ENCODE data around the gene NFIA.

Gene NFIA

GRCh38 chr1:61210435-61211154, 128.2 kb downstream of the NFIA start:
- TF ChIP-seq ZNF274 (IDR thresholded peaks at IDR 0.05; ENCODE audit: low read depth, low read length): no peak
- no peak overlapping the region for H3K4me3 ChIP-seq (ENCODE audit: low read length)

DNA sequence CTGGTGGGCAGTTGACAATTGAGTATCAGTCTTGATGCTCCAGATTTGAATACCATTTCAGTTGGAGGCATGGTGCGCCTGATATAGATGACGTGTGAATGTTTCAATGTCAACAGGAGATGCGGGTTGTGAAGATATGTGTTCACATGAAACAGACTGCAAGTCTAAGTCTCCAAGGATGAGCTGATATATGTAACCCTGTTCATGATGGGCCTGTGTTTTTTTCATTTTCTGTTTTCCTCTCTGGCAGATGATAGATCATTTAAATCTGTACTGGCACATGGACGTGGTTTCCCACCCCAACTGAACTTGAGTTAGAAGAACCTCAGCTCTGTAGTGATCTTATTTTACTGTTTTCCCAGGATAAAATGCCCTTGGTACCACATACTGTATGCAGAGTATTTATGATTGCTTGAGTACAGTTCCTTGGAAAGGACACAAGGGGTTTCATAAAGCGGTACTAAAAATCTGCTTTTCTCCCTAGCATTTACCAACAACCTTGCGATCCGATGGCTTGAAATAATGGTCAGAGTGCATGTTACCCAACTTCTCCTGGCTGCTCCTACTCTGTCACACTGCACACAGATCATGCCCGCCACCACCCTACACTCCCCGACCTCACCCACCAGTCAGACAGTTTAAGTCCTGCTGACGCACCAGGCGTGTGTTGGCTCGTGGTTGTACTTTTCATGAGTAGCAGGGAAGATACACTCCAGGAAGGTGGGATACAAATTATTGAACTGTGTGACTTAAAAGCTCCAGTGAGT, 131.1 kb downstream of the NFIA start:
- TF ChIP-seq ZNF274 (IDR thresholded peaks at IDR 0.05; ENCODE audit: low read depth, low read length): no peak

GRCh38 chr1:61215119-61215518, 132.8 kb downstream of the NFIA start:
- no peak for TF ChIP-seq ZNF274 (IDR thresholded peaks at IDR 0.05; ENCODE audit: low read depth, low read length)
- H3K4me3 ChIP-seq (ENCODE audit: low read length): no peak overlapping the region

More for the DNA sequence above, 131.1 kb downstream of the NFIA start:
- no peak overlapping the region for H3K4me3 ChIP-seq (ENCODE audit: low read length)

DNA sequence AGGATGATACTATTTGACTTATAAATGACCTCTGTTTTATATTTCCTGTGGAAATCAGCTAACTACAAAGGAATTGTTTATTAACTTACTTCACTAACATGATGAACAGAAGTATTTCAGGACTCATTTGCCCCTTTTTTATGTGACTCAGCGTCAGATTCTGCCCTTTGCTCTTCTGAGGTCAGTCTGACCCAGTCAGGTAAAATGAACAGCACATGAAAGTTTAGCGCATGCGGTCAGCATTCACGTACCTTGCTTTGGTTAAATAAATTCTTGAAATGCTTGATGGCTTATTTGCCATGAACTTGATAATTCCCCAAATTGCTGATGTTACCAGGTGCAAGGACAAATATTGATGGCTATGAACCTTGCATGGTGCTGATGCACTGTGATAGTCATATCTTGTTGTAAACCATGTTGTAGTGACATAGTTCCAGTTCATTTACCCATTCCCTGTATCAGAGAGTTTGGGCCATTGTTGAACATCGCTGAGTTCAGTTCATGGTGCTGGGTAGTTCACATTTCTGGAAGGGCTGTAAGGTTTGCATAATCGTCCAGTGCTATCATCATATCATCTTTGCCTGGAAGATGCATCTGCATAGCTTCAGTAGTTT, 133.4 kb downstream of the NFIA start:
- no peak overlapping the region for H3K4me3 ChIP-seq (ENCODE audit: low read length)
- TF ChIP-seq ZNF274 (IDR thresholded peaks at IDR 0.05; ENCODE audit: low read depth, low read length): no peak

DNA sequence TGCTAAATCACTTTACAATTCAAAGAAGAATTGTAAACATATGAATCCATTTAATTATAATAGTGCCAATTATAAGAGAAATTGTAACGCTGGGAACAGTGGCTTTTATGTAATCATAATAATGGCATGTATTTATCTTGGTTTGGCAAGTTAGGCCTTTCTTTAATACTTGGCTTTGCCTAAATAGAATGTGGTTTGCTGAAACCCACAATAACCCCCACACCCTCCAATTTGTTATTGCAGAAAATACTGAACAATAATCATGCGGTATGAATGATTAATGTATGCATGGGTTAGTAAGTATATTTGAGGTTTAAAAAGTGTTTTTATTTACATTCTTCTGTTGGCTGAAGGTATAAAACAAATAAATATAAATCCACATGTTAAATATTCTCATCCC, 138.2 kb downstream of the NFIA start:
- TF ChIP-seq ZNF274 (IDR thresholded peaks at IDR 0.05; ENCODE audit: low read depth, low read length): no peak

GRCh38 chr1:61221642-61222041, 139.3 kb downstream of the NFIA start:
- no peak overlapping the region for H3K4me3 ChIP-seq (ENCODE audit: low read length)
- TF ChIP-seq ZNF274 (IDR thresholded peaks at IDR 0.05; ENCODE audit: low read depth, low read length): no peak

More for the DNA sequence above, 138.2 kb downstream of the NFIA start:
- no peak overlapping the region for H3K4me3 ChIP-seq (ENCODE audit: low read length)

- H3K4me3 ChIP-seq (ENCODE audit: low read length): no peak overlapping the region
- no peak for TF ChIP-seq ZNF274 (IDR thresholded peaks at IDR 0.05; ENCODE audit: low read depth, low read length)
Measured at GRCh38 chr1:61222240-61222639, 139.9 kb downstream of the NFIA start.

- no peak overlapping the region for H3K4me3 ChIP-seq (ENCODE audit: low read length)
- no peak for TF ChIP-seq ZNF274 (IDR thresholded peaks at IDR 0.05; ENCODE audit: low read depth, low read length)
Measured at GRCh38 chr1:61223140-61223539, 140.8 kb downstream of the NFIA start.

DNA sequence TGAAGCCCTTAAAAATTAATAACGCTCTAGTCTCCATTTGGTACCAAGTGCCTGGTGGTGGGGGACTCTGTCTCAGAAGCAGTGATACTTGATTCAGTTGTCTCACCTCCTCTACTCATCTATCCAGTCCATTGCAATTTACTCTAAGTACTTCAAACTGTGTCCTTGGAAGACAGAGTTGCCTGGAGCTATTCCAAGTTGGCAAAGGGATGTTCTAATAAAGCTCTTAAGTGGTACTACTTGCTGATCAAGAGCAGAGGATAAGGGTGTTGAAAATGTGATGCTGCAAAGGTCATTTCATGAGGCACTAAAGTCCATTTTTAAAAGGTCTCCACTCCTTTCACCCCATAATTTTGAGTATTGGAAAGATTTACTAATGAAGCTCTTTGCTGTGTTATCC, 142.2 kb downstream of the NFIA start:
- H3K4me3 ChIP-seq (ENCODE audit: low read length): no peak overlapping the region
- TF ChIP-seq ZNF274 (IDR thresholded peaks at IDR 0.05; ENCODE audit: low read depth, low read length): no peak

DNA sequence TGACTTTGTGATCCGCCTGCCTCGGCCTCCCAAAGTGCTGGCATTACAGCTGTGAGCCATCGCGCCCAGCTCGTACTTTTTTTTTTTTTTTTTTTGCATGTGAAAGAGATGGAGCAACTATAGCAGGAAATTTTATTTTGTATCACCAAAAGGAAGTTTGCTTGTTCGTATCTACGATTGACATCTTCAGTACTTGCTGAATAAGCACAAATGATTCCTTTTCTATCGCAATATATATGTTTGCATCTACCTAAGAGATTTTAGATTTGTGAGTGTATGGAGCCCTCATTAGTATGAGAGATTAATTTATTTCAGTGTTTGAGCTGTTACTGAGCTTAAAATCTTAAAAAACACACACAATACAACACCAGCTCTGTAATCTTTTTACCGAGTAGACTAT, 143.1 kb downstream of the NFIA start:
- TF ChIP-seq ZNF274 (IDR thresholded peaks at IDR 0.05; ENCODE audit: low read depth, low read length): no peak
- no peak overlapping the region for H3K4me3 ChIP-seq (ENCODE audit: low read length)

DNA sequence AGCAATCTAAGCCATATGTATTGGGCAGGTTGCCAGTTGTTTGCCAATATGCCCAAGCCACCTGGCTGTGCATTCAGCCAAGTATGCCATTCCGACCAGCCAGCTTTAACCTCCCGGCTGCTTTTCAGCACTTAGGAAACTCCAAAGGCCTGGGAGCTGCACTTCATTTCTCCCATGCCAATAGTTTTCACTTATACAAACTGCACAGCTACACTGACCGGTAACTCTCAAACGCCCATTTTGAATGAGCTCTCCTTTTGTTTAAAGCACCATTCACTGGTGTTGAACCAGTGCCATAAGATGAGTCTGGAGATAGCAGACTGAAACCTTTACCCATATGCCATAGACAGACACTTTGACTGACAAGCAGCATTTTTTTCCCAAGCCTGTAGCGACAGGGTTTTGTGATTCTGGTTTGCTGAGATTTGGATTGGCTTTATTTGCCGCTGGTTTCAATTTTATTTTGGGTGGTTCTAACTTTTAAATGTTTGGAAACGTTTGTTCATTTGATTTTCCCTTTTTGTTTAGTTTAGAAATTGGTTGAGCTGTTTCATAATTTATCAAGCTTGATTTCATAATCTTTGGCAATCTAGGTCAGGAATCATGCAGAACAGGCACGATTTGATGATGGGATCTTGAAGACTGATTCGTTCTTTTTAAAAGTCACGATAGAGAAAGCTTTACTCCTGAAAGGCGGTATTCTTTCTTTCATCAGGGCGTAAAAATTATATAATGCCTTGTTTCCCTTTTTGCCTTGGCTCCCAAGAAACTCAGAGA, 144.6 kb downstream of the NFIA start:
- TF ChIP-seq ZNF274 (IDR thresholded peaks at IDR 0.05; ENCODE audit: low read depth, low read length): no peak
- no peak overlapping the region for H3K4me3 ChIP-seq (ENCODE audit: low read length)

GRCh38 chr1:61227857-61228550, 145.6 kb downstream of the NFIA start:
- H3K4me3 ChIP-seq (ENCODE audit: low read length): no peak overlapping the region
- no peak for TF ChIP-seq ZNF274 (IDR thresholded peaks at IDR 0.05; ENCODE audit: low read depth, low read length)

DNA sequence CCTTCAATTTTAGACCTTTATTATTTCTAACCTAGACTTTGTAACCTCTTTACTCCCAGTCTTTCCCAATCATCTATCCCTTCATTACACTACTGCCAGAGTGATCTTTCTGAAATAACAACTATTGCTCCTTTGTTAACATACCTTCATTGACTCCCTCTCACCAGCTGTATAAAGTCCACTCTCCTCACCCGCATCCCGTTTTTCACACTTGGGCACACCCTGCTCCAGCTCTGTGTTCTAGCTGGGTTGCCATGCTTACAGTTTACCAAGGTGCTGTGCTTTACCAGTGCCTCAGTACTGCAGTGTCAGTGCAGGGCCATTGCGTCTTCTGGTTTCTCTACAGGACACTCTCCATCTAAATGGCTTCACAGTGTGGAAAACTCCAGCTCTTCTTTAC, 148.2 kb downstream of the NFIA start:
- no peak for TF ChIP-seq ZNF274 (IDR thresholded peaks at IDR 0.05; ENCODE audit: low read depth, low read length)
- no peak overlapping the region for H3K4me3 ChIP-seq (ENCODE audit: low read length)

- TF ChIP-seq ZNF274 (IDR thresholded peaks at IDR 0.05; ENCODE audit: low read depth, low read length): no peak
- H3K4me3 ChIP-seq (ENCODE audit: low read length): no peak overlapping the region
Measured at GRCh38 chr1:61231795-61232194, 149.4 kb downstream of the NFIA start.
